DOHH2 (cell line): Measurements from ENCODE around the gene CACNA2D2.

ENCODE experiments used
- EZH2phosphoT487 ChIP-seq: fragments of 200-600 bp; sonication (generic); IDR thresholded peaks from 2 replicates; pipeline ENCODE4 v1.6.1; 2017; ENCODE audit warnings: borderline replicate concordance, mild to moderate bottlenecking, antibody characterized with exemption, low read length, moderate library complexity, mixed read lengths
- TF ChIP-seq, protein P1 (sequence below): fragments of 200-600 bp; sonication (generic); IDR thresholded peaks from one replicate; pipeline ENCODE4 v1.5.1; 2014; ENCODE audit warnings: antibody characterized with exemption, mild to moderate bottlenecking, low read depth, low read length; ENCODE audit not compliant: poor library complexity, severe bottlenecking

GRCh38 chr3:50521572-50521971, 18.1 kb upstream of the CACNA2D2 start:
- TF ChIP-seq, protein P1, sequence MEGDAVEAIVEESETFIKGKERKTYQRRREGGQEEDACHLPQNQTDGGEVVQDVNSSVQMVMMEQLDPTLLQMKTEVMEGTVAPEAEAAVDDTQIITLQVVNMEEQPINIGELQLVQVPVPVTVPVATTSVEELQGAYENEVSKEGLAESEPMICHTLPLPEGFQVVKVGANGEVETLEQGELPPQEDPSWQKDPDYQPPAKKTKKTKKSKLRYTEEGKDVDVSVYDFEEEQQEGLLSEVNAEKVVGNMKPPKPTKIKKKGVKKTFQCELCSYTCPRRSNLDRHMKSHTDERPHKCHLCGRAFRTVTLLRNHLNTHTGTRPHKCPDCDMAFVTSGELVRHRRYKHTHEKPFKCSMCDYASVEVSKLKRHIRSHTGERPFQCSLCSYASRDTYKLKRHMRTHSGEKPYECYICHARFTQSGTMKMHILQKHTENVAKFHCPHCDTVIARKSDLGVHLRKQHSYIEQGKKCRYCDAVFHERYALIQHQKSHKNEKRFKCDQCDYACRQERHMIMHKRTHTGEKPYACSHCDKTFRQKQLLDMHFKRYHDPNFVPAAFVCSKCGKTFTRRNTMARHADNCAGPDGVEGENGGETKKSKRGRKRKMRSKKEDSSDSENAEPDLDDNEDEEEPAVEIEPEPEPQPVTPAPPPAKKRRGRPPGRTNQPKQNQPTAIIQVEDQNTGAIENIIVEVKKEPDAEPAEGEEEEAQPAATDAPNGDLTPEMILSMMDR: no peak
- TF ChIP-seq EZH2phosphoT487: no peak
